ENCODE results near the gene PIP5K1A.
"Not testable (repeated sequence)": the region's sequence is repeated elsewhere in the genome, so short reads cannot be mapped to it uniquely, and the experiment has no call there.

The PIP5K1A gene

DNA sequence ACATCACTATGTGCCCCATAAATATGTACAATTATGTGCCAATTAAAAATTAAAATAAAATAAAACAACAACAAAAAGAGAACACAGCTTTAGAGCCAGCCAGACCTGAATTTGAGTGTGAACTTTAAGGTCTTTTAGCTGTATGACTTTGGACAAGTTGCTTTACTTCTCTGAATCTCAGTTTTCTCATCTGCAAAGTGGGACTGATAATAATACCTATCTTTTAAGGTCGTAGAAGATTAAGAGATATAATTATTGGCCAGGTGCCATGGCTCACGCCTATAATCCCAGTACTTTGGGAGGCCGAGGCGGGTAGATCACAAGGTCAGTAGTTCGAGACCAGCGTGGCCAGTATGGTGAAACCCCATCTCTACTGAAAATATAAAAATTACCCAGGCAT lies 5.0 kb upstream of the PIP5K1A start:
- DNase-seq (ENCODE audit: low spot score), result no peak

DNA sequence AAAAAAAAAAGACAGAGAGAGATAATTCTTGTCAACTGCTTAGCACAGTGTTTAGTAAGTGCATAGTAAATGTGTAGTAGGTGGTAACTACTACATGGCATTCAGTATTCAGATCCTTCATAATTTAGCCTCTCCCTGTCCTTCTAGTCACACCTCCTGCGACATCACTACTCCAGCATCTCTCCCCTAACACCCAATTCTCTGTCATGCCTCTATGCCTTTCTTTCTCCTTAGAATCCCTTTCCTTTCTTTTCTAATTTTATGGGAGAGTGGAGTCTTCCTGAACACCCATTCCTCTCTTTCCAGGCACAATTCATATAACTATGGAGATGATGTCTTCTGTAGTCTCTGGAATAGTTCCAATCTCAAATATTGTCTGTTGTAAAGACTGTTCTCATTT lies 4.5 kb upstream of the PIP5K1A start:
- DNase-seq (ENCODE audit: low spot score), result no peak

DNA sequence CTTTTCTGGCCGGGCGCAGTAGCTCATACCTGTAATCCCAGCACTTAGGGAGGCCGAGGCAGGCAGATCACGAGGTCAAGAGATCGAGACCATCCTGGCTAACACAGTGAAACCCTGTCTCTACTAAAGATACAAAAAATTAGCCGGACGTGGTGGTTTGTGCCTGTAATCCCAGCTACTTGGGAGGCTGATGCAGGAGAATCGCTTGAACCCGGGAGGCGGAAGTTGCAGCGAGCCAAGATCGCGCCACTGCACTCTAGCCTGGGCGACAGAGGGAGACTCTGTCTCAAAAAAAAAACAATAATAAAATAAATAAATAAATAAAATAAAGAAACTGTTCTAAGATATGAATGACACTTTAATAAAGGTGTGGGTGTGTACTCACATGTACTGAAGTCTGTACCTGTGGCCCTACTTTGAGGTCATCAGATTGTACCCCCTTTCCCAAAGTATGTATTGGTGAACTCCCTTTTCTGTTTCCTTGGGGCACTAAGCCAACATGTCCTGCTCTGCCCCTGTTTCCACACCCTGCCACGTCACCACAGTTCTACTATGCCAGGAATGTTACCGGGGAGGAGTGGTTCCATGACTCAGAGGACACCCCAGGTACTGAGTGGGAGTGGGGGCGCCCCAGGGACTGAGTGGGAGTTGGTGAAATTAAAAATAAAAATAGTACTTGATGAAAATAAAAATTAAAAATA lies 3.3 kb upstream of the PIP5K1A start:
- DNase-seq (ENCODE audit: low spot score), result peak; percentile 52

DNA sequence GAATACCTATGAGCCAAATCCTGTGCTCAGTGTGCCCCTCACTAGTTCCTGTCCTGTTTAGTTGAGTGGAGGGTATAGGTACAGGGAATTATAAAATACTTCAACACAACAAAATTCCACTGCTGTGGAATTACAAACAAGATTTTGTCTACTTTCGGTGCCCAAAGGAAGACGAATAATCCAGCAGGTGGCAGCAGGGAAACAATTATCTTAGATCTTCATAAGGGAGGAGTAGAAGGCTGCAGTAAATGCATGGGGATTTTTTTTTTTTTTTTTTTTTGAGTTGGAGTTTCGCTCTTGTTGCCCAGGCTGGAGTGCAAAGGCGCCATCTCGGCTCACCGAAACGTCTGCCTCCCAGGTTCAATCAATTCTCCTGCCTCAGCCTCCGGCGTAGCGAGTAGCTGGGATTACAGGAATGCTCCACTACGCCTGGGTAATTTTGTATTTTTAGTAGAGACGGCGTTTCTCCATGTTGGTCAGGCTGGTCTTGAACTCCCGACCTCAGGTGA lies 2.0 kb upstream of the PIP5K1A start:
- DNase-seq (ENCODE audit: low spot score), result no peak

DNA sequence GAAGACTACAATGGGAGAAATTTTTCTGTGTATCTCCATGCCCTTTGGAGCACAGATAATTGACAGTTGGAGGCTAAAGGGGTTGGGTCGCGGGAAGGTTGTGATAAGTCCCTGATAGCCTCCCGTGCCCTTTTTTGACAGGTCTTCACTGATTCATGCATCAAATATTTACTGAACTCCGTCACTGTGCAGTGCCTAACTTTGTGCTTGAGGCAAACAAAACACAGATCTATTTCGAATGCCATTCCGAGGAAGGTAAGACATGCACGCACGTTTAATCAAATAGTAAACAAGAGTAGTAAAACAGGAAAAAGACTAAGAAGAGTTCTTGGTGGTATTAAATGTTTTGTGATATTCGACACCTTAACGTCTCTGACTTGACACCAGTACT lies 494 bp upstream of the PIP5K1A start:
- no peak for DNase-seq (ENCODE audit: low spot score)

DNA sequence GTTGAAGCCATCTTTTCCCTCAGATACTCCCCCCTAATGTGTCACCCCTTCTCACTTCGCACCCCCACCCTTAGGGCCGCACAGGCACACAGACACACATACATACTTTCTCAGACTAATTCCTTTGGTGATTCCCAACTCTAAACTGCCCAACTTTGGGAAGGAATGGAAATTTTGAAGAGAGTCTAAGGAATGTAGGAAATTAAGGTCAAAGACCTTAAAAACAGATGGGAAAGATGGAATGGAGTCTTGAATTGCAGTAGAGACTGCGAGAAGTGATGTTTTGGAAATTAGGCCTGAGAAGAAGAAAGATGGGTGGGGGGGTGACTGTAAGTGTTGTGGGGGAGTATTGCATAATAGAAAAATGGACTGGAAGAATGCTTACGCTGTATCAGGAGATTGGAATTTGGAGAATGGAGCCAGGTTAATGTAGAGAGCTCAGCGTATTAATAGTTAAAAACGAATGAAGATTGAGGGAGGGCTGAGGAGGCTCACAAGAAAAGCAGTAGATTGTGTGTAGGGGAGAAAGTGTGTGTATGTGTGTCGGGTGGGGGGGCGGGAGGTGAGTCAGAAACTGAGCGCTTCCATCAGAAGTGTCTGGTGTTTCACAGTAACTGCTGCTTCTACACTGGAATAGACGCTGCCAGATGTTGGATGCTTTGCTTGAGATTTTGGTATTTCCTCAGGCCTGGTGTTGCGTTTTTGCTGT lies 1.7 kb downstream of the PIP5K1A start:
- DNase-seq (ENCODE audit: low spot score), result no peak

DNA sequence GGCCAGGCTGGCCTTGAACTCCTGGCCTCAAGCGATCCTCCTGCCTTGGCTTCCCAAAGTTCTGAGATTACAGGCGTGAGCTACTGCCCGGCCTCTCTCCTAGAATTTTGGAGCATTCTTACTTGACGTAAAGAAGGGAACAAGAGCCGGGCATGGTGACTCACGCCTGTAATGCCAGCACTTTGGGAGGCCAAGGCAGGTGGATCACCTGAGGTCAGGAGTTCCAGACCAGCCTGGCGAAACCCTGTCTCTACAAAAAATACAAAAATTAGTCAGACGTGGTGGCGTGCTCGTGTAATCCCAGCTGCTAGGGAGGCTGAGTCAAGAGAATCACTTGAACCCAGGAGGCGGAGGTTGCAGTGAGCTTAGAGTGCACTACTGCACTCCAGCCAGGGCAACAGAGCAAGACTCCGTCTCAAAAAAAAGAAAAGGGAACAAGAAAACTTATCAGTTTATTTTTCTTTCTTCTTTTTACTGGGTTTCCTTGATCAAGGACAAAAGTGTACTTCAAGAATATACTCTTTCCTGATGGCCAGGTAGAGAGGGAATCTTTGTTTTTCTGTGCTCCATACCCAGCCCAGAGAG lies 7.1 kb downstream of the PIP5K1A start:
- DNase-seq (ENCODE audit: low spot score), result not testable (repeated sequence)

DNA sequence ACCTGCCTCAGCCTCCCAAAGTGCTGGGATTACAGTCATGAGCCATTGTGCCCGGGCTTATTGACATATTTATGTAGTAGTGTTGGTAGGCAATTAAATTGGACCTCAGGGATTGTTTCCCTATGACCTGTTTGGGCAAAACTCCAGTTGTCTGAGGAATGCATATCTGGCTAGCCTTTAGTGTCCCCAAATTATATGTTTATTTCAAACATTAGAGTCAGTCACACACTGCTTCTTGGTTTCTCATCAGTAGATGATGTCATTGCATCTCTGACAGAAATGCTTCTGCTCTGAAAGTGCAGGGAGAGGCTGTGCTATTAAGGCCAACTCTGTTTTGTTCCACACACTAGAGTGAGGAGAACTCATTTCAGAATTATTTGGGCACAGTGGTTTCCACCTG lies 12.5 kb downstream of the PIP5K1A start:
- no peak for DNase-seq (ENCODE audit: low spot score)

DNA sequence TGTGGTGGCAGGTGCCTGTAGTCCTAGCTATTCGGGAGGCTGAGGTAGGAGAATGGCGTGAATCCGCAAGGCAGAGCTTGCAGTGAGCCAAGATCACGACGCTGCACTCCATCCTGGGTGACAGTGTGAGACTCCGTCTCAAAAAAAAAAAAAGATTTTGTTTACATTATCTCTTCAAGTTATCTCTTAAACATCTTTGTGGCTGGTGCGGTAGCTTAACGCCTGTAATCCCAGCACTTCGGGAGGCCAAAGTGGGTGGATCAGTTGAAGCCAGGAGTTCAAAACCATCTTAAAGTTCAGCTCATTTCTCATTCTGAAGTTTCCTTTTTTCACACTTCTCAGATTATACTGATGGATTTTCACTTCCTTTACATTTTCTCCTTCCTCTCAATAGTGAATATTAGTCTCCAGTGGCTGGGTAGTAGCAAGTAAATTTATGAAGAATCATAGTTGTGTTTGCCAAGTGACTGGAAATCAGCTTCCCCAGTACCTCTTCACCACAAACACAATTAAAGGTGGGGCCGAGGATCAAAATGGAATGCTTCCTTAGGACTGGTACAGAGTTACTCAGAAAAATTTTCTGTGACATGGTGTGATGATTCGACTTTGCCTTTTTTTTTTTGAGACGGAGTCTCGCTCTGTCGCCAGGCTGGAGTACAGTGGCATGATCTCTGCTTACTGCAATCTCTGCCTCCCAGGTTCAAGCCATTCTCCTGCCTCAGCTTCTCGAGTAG lies 13.8 kb downstream of the PIP5K1A start:
- DNase-seq (ENCODE audit: low spot score), result no peak

DNA sequence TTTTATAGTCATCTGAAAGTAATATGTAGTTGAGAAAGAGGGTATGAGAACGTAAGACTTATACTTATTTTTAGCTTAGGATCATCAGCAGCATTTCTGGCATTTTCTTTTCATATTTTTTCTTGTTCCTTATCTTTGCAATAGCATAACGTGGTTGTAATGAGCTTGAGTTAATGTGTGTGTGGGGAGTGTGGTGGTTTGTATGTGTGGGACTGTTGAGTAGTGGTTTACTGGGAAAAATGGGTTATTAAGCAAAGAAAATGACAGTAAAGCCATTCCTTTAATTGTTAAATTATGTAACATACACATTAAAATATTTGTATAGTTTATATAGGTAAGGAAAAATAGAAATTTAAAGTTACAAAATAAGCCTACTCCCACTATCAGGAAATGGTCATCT lies 15.2 kb downstream of the PIP5K1A start:
- DNase-seq (ENCODE audit: low spot score), result no peak

DNA sequence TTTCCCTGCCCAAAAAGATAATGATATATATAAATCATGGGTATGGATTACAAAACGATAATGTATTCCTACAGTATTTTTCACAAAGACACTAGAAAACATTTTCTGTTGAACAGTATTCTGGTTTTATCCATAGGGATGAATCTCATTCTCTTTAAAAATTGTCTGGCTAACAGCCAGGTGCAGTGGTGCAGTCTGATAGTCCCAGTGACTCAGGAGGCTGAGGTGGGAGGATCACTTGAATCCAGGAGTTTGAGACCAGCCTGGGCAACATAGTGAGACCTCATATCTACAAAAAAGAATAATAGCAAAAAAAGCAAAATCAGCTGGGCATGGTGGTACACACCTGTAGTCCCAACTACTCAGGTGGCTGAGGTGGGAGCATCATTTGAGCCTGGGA lies 23.3 kb downstream of the PIP5K1A start:
- no peak for DNase-seq (ENCODE audit: low spot score)

DNA sequence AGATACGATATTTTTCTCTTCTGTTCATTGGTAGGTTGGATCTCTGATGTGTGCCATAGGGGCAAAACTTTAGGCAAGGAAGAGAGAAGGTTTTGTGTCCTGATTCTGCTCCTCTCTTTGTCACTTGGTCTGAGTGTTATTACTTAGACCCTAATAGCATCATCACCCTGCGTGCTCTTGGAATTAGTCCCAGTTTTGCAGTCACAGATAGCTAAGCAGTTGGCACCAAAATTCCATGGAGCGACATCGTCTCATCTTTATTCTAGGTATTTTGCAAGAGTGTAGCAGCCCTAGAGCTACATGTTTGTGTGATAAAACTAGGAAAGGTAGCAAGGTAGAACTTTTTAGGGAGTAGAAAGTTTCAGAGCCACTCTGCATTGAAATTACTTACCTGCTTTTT lies 23.8 kb downstream of the PIP5K1A start:
- no peak for DNase-seq (ENCODE audit: low spot score)

DNA sequence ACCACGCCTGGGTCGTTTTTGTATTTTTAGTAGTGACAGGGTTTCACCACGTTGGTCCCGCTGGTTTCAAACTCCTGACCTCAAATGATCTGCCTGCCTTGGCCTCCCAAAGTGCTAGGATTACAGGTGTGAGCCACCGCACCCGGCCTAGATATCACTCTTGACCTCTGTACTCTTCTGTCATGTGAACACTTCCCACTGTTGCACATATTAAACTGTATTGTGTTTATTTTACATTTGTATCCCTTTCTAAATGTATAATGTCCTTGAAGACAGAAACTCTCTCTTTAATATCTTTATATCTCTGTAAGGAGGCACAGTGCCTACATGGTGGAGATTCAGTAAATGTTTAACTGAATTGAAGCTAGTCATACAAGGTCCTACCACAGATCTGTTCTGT lies 36.9 kb downstream of the PIP5K1A start:
- DNase-seq (ENCODE audit: low spot score), result no peak

DNA sequence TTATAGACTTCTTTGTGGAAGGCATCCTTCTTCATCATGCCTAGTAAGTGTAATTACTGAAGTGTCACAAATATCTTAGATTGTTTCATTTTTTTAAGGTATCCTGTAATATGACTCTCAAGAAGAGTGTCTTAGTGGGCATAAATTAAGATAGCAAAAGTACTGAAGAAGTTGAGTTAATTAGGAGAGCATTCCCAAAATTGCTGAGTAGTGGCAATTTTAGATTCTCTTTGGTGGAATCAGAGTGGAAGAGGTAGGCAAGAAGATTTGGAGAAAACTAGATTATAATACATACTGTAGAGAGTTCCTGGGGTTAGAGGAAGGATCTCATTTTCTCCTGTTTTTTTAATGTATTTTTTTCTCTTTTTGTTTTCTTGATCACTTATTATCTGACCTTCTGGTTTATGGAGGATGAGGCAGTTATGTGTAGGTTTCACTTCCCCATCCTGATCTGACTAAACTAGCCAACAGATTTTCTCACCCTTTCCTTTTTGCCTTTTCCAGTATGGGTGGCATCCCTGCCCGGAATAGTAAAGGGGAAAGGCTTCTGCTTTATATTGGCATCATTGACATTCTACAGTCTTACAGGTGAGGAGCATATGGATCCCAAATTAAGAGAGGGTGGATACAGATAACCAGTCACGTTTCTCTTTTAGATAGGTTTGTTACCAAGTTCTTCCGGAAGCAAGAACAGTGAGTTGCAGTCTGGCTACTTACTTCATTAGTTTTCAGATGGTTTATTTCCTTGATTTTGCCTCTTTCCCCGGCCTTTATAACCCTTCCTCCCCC lies 39.5 kb downstream of the PIP5K1A start:
- no peak for DNase-seq (ENCODE audit: low spot score)

DNA sequence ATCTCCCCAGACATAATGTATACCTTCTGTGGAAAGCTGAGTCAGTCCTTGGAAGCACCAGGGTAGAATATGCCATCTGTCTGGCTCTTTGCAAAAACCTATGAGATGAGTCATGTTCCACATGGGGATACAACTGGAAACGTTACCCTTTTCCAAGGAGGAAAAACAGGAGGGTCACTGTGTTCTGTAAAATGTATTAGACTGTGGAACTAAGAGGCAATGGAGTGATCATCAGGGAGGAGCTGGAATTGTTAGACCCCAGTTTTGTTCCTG lies 40.1 kb downstream of the PIP5K1A start:
- no peak for DNase-seq (ENCODE audit: low spot score)

DNA sequence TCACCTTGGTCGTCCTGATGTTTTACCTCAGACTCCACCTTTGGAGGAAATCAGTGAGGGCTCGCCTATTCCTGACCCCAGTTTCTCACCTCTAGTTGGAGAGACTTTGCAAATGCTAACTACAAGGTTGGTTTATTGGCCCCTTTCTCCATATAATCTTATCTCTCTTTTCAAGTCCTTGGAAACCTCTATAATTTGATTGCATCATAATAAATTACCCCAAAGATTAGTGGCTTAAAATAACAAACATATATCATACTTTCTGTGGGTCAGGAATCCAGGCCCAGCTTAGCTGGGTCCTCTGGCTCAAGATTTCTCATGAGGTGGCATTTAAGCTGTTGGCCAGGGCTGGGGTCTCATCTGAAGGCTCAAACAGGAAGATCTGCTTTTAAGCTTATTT lies 44.1 kb downstream of the PIP5K1A start:
- DNase-seq (ENCODE audit: low spot score), result no peak

DNA sequence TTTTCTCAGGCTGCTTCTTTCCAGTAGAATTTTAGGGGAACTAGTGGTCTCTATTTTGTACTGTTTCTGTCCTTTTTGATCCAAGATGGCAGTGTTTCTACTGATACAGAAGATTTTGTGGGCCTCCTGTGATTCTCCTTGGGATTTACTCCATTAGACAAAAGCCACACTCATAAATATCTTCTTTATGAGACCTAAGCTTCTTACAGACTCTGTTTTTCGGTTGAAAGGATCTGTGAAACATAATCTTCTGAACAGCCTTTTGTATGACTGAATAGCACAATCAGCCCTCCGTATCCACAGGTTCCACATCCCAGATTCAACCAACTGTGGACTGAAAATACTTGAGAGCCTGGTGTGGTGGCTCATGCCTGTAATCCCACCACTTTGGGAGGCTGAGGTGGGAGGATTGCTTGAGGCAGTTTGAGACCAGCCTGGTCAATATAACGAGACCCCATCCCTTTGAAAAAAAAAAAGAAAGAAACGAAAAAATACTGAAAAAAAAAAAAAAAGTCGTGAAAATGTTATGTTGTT lies 45.4 kb downstream of the PIP5K1A start:
- no peak for DNase-seq (ENCODE audit: low spot score)

DNA sequence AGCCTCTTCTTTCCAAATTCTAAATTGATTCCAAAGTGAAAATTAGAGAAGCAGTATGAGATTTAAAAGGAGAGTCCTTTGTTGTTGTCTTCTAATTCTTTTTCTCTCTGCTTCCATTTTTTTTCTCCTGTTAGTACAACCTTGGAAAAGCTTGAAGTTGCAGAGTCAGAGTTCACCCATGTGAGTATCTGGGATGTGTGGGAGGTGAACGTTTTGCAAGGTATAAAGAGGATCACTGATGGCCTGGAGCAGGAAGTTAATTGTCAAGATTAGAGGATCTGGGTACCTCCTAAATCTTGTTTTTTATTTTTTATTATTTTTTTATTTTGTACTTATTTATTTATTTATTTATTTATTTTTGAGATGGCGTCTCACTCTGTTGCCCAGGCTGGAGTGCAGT lies 48.4 kb downstream of the PIP5K1A start:
- no peak for DNase-seq (ENCODE audit: low spot score)

DNA sequence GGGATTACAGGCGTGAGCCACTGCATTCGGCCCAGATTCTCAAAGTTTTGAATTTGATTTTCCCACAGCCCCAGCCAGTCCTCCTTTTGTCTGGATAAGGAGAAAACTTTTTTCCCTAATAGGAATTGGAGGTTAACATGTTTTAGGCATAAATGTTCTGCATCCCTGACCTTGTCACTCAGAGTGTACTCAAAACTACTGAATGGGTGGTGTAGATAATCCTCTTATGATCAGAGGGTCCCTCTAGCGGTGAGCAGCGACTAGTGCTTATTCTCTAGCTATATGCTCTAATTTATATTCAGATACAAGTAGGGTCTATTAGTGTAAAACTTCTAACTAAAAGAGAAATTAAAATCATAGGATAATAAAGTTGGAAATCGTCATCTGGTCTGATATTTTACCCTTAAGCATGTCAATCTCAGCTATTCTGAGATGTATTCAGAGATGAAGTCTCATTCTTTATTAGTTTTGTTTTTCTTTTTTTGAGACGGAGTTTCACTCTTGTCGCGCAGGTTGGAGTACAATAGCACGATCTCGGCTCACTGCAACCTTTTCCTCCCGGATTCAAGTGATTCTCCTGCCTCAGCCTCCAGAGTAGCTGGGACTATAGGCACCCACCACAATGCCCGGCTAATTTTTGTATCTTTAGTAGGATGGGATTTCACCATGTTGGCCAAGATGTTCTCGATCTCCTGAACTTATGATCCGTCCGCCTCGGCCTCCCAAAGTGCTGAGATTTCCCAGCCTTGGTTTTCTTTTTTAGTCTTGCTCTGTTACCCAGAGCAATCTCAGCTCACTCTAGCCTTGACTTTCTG lies 53.5 kb downstream of the PIP5K1A start:
- peak; percentile 74 for DNase-seq (ENCODE audit: low spot score)

DNA sequence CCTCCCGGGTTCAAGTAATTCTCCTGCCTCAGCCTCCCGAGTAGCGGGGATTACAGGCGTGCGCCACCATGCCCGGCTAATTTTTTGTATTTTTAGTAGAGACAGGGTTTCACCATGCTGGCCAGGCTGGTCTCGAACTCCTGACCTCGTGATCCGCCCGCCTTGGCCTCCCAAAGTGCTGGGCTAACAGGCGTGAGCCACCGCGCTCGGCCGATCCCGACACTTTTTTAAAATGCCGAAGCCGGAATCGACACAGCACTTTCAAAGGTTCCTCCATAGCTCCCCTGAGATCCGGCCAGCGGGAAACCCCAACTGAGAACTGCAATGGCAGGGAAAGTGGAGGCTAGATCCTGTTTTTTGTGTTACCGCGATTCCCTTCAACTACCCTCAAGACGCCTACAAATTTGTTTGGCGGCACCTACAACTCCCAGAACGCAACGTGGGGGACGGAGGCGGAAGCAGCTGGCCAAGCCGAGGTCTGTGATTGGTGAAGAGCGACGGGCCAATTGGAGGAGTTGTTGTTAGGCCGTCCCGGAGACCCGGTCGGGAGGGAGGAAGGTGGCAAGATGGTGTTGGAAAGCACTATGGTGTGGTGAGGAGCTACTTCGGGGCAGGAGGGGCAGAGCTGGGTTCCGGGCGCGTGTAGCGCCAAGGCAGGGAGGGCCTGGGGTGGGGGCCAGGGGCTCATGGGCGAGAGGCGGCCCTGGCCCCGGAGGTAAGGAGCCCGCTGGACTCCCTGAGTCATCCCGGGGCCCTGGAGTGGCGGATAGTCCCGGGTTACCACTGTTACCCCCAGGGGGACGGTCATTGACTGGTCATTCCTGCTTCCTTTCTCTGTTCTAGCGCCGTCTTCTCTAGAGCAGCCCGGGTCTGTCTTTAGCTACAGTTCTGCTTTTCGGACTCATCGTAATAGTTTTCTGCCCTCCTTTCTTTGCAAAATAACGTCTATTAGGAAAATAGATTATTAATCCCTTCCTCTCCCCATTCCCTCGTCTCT lies 56.2 kb downstream of the PIP5K1A start, which contains the start of gene PSMD4:
Gene PSMD4 (plus strand): TSS at position 518 of the 997 bp plus-strand sequence. CDS start 49 bp downstream, at position 567.
- DNase-seq (ENCODE audit: low spot score), result peak; percentile 93
